ENCODE data around the gene TXN. TPM values are rescaled to one million over a fixed set of nuclear protein-coding genes. Genes with fewer than 3 reads are reported as not detected.

Gene TXN
- polyA plus RNA-seq (ENCODE audit: insufficient read length in 4 of 4) = 100 to 1,000 TPM; 121 to 247 (median 223) TPM

DNA sequence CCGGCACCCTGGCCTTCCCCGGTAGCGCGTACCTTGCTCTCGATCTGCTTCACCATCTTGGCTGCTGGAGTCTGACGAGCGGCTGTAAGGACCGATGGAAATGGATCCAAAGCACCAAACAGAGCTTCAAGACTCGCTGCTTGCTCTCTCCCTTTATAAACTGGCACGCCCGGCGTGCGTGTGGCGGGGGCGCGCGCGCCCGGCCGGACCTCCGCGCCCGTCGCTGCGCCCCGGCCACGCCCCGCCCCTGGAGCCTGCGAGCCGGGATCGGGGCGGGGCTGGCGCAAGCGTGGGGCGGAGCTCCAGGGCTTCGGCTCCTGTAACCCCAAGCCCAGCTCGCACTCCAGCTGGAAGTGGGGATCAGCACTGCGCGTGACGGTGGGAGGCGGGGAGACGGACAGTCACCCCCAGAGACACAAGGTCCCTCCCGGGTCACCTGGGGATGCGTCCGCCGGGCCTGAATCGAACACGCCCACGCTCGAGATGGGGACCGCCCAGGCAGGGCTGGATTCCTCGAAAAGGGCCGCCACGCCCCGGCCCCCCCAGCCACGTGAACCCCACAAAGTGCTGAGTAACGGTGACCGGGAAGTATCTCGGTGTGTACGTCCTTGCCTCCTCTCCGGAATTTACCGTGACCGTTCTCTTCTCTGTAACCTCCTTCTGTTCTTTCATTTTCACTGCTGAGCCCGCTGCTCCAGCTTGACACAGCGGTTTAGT lies at the start of gene TXN:
TXN (minus strand) TSS at position 128 of the 717 bp plus-strand sequence; CDS start at position 56, 72 bp downstream.
- peak; percentile 73 to 80 (median 76) for DNase-seq (ENCODE audit: low read depth in 4 of 4, low spot score in 3 of 4)

DNA sequence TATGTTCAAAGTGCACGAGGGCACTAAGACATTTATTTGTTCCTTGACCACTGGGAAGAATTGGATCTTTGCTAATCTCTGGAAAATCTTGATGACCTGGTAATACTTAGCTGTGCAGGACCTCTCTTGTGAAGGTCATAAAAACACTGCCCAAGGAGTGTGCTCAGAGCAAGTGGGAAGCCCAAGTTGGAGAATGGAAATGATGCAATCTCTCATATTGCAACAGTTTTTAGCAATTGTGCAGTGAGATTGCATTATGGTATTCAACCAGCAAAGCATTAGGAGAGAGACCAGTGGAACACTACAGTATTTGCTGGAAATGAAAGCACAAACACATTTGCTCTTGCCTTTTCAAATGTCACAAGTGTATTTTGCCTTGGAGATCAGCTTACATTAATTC lies 46.8 kb upstream of the TXN start:
- no peak for DNase-seq (ENCODE audit: low read depth in 4 of 4, low spot score in 3 of 4)

DNA sequence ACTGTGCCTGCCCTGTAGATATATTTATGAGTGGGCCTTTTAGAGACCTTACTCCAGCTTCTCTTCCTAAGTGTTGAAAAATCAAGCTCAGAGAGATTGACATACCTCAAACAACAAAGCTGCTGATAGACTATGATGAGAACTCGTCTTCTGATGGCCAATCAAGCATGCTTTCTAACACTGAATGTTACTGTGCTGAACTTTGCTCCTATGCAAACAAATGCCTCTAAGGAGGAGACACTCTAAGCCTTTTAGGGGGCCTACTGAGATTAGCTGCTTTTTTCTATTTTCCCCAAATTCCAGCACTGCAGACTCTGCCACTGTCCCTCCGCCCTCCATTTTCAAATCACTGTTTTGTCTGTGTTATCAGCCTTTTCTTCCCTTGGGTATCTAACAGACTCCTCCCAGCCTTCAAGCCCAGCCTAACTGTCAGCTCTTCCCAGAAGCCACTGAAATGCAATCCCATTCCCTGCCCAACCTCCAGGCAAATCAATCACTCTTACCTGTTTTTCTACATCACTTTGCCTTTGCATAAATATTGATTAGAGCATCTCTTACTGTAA lies 41.8 kb upstream of the TXN start:
- DNase-seq (ENCODE audit: low read depth in 4 of 4, low spot score in 3 of 4) = no peak

DNA sequence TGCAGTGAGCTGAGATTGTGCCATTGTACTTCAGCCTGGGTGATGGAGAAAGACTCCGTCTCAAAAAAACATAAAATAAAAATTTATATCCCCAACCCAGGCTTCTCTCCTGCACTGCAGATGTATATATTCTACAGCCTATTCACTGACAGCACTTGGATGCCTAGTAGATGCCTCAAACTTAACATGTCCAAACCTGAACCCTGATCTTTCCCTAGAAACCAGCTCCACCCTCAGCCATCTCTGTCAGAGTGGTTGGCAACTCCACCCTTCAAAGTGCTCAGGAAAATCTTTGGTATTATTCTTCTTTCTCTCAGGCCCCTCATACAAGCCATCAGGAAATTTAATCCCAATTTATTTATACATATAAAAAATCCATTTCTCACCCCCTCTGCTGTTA lies 36.9 kb upstream of the TXN start:
- no peak for DNase-seq (ENCODE audit: low read depth in 4 of 4, low spot score in 3 of 4)

DNA sequence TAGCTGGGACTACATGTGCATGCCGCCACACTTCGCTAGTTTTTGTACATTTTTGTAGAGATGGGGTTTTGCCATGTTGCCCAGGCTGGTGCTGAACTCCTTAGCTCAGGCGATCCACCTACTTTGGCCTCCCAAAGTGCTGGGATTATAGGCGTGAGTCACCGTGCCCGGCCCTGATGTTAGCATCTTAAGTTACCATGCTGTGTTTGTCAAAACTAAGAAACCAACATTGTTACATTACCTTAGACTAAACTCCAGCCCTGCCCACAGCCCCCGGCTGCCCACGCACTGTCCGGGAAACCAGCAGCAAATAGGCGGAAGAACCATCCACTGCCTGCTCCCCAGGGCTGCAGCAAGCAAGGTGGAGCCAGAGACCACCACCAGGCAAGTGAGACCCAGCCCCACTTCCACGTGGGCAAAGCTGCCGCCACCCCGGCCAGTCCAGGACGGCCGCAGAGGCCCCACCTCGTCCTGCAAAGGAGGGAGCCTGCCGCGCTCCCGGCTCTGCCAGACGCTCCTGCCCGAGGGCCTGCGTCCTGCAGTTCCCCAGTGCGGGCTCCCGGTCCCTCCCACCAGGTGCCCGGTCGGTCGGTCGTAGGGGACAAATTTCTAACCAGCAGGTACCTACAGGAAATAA lies 35.7 kb upstream of the TXN start:
- DNase-seq (ENCODE audit: low read depth in 4 of 4, low spot score in 3 of 4) = no peak

DNA sequence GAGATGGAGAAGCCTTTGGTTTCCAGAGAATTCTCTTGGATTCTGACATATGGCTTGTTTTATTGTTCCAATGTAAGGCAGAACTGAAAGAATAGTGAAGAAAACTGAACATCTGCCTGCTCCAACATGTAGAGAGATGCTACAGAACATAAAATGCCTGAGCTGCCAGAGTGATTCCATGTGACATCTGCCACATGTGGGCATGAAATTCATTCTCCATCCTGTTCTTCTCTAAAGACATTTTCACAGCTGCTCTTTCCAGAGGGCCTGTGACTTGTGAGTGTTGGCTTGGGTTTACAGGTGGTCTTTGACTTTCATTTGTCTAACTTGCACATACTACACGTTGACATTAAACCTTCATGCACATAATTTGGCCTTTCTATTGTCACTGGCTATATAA lies 33.7 kb upstream of the TXN start:
- no peak for DNase-seq (ENCODE audit: low read depth in 4 of 4, low spot score in 3 of 4)

DNA sequence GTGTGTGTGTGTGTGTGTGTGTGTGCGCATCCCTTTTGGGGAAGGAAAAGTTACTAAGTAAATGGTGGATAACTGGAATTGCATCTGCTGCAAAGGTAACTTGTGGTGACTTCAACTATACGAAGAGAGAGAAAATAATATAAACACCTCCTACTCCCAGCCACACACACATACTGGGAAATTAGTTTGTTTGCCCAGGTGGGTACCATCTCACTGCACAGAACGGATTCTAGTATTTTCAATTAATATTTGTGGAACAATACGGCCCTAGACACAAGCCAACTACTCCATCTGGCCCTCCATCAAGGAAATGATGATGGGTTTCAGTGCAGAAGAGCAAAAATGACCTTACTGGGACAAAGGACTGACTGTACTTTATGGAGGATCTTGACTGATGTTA lies 32.2 kb upstream of the TXN start:
- DNase-seq (ENCODE audit: low read depth in 4 of 4, low spot score in 3 of 4) = no peak

DNA sequence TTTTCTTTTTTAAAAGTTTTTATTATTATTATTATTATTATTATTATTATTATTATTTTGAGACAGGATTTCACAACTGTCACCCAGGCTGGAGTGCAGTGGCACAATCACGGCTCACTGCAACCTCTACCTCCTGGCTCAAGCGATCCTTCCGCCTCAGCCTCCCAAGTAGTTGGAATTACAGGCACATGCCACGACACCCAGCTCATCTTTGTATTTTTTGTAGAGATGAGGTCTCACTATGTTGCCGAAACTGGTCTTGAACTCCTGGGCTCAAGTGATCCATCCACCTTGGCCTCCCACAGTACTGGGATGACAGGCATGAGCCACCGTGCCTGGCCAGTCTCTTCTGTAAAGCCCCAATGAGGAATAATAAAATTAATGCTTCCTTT lies 31.0 kb upstream of the TXN start:
- DNase-seq (ENCODE audit: low read depth in 4 of 4, low spot score in 3 of 4) = no peak

DNA sequence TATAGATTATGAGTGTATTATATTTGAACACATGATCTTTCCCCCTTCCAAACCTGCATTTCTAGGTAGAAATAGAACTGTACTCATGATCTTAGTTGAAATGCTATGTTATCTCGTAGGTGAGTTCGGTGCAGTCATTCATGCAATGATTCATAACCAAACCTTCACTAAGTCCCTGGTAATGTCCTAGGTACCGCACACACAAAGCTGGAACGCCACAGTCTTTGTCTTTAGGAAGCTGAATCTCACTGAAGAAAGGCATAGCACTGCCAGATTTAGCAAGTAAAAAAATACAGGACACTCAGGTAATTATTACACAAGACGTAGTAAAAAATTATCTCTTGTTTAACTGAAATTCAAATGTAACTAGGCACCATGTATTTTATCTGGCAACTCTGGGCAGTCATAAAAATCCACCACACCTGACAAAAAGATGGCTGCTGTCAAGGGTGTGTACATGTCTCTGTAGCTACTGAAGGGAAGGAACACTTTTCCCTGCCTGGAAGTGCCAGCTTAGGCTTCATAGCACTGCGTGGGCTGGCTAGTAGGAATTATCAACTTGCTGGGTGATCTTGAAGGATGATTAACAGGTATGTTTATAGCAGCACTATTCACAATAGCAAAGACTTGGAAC lies 28.0 kb upstream of the TXN start:
- no peak for DNase-seq (ENCODE audit: low read depth in 4 of 4, low spot score in 3 of 4)

DNA sequence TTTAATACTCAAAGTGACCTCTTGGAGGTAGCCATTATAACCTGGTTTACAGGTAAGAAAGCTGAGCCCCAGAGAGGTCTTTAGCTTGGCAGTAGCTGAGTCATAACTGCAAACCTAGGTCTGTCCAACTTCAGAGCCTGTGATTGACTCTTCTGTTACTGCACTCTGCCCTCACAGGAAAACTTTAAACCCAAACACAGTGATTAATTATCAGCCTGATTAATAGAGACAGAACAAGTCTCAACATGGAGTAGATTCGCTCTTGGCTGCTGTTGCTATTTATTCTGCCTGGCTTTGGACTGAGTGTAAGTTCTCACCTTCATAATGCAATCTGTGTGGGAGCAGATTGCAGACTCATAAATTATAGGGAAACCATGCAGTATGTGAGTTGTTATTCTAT lies 27.4 kb upstream of the TXN start:
- DNase-seq (ENCODE audit: low read depth in 4 of 4, low spot score in 3 of 4) = no peak

DNA sequence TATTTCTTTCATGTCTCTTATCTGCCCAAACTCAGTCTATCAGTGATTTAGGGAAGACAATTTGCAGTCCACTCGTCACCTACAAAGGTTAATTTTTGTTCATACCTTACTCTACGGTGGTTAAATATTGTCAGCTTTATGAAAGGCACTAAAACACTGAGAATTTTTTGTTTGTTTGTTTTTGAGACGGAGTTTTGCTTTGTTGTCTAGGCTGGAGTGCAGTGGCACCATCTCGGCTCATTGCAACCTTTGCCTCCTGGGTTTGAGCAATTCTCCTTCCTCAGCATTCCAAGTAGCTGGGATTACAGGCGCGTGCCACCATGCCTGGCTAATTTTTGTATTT lies 26.4 kb upstream of the TXN start:
- no peak for DNase-seq (ENCODE audit: low read depth in 4 of 4, low spot score in 3 of 4)

DNA sequence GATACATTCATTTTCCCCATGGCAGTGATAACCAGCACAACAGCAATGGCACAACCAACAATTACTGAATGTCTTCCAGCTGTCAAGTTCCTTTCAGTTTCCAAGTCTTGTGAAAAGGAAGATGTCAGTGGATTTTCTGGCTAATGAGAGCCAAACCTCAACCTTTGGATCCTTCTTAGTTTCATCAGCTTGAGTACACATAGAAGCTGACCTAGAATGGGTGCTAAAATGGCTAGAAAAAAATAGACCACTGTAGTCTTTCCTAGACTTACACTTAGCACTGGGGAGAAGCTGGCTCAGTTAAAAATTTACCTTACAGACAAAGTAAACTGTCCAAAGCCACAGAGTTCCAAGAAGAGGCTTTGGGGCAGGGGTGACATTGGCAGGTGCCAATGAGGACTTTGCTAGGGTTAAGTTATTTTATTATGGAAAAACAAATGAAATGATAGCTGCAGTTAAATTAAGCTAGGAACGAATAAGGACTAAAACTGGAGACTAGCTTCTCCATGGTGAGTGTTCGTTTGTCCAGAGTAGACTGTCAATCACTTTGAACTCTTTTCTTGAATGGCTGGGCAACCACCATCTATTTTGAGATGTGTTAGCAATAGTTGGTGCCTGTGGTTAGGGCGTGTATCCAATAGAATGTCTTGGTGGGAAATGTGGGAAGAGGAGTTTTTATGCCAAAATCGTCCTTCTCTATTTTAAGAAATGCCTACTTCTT lies 25.9 kb upstream of the TXN start:
- no peak for DNase-seq (ENCODE audit: low read depth in 4 of 4, low spot score in 3 of 4)

DNA sequence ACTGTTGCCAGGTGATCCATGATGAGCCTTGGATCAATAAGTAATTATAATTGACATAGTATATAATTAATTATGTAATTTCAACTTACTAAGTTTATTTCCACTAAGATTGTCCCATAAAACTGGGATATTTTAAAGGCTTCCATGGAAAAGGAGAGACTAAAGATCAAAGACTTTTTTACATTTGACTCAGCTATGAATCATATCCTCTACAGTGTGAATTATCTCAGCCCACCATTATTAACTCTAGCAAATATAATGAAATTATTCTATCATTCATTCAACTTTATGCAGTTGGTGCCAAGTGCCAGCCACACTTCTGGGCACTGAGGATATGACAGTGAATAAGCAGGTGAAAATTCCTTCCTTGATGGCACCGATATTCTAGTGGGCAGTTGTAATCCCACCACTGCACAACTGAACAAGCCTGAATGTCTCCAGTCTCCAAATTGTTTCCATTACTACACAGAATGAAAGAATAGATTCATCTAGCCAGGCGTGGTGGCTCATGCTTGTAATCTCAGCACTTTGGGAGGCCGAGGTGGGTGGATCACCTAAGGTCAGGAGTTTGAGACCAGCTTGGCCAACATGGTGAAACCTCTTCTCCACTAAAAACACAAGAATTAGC lies 21.9 kb upstream of the TXN start:
- DNase-seq (ENCODE audit: low read depth in 4 of 4, low spot score in 3 of 4) = no peak

DNA sequence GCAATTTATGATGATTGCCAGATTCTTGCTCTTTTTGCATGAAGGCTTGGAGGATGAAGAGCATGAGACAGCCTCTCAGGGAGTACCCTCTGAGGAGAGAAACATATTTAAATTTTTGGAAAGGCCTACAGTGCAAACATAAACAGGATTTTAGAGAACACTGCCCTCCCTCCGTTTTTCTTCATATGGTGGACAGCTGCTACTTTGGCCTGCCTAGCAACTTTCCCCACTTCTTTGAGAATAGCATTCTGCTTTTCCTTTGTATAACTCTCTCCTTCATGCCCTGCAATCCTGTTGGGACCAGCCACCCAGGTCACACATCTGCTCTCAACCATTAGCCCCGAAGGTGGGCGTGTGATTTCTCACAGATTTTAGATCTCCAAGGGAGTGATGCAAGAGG lies 20.5 kb upstream of the TXN start:
- no peak for DNase-seq (ENCODE audit: low read depth in 4 of 4, low spot score in 3 of 4)

DNA sequence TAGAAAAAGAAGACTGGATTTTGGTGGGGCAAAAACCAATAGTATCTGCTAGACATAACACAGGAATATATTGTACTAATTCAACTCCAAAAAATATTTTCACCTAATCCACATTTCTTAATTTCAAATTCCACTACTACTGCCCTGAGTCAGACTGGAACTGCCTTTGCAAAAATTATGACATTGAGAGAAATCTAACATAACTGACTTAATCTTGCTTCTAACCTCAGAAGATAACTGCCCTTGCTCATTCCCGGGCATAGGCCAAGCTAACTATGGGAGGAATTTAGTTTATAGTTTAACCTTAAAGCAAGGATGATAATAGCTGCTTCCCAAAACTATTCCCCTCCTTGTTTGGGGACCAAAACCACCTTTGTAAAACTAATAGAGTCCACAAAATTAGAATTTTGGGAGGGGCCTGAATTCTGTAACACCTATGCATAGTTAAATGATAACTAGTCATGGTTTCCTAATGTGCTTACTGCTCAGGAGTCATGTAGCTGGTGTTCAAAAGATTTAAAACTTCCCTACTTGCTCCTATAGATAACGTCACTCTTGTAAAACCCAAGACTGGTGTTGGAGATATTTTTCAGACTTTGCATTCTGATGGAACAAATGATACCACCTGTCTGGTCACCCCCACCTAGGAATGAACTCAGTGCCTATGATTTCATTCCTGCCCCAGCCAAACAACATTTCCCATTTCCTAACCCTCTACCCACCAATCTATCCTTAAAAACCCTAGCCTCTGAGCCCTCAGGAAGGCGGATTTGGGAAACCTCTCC lies 14.1 kb upstream of the TXN start:
- no peak for DNase-seq (ENCODE audit: low read depth in 4 of 4, low spot score in 3 of 4)

DNA sequence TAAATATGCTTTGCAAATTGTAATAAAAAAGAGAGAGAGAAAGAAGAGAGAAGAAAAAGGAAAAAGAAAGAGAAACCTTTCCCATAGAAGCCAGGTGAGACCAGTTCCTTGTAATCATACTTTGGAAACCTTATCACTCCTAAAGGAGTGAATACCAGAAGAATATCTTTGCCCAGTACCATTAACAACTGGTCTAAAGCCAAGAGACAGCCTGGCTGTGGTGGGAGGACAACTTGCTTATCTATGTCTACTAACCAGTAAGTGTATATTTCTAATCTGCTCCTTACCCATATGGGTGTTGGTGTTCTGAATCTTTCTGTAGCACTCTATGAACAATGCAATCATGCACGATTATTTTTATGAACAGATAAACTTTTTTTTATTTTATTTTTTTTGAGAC lies 10.5 kb upstream of the TXN start:
- DNase-seq (ENCODE audit: low read depth in 4 of 4, low spot score in 3 of 4) = no peak

DNA sequence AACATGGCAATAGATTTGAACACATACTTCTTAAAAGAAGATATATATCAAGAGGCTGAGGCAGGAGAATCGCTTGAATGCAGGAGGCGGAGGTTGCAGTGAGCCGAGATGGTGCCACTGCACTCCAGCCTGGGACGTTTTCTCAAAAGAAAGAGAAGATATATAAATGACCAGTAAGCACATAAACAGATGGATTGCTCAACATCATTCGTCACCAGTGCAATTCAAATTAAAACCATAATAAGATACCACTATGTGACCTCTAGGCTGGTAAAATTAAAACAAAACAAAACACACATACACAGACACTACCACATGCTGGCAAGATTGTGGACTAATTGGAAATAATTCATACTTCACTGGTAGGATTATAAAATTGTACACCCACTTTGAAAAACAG lies 5.3 kb upstream of the TXN start:
- no peak for DNase-seq (ENCODE audit: low read depth in 4 of 4, low spot score in 3 of 4)

DNA sequence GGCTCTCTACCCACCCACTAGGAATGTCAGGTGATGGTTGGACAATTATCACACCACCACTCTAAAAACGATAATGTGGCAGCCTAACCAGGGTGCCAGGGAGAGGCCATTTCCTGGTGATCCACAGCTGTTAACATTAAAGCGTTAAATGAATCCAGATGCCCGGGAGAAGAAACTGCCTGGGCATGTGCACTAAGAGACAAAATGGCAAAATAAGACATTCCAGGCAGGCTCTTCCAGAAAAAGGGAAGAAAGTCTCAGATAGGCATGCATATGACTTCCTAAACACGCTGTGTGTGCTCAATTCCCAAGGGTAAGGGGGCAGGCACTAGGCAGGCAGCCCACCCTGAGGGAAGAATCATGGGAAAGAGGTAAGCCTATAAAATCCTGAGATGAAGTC lies 4.6 kb upstream of the TXN start:
- no peak for DNase-seq (ENCODE audit: low read depth in 4 of 4, low spot score in 3 of 4)

DNA sequence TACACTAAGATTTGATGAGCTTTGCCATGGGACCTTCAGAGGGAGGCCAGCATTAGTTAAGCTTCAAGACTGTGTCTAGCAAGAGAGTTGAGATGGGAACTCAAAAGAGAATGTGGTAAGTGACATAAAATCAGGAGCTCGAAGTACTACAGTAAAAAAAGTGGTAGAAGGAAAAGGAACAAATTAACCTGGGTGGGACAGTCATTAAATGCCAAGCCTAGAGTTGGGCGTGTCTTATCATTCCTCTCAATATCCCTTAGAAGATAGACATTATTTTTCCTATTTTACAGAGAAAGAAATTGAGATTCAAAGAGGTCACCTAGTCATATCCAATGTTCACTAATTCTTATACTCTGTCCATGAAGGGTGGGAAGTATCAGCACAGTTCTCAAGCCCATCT lies 3.3 kb upstream of the TXN start:
- no peak for DNase-seq (ENCODE audit: low read depth in 4 of 4, low spot score in 3 of 4)

DNA sequence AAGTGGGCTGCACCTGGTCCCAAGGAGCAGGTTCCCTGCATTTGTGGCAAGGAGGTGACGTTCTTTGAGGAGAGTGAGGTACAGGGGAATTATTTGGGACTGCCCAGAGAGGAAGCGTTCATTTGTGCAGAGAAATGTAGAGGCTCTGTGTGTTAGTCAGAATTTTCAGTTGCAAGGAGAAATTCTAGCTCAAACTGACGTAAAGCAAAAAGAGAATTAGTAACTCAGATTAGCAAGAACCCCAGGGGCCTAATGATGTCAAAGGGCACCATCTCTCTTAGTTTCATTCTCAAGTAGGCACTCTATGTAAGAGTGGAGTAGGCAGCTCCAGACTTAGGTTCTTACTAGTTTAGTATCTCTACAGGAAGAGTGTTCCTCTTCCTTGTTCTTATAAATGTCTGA lies 2.4 kb upstream of the TXN start:
- no peak for DNase-seq (ENCODE audit: low read depth in 4 of 4, low spot score in 3 of 4)

Measured in left renal pelvis (tissue), 4 donors.